NCI-H82 treated with DMSO at 0.1 percent for 48 hours (cell line): ENCODE data around the gene PDE9A.

Experiments used
- DNase-seq: peaks from one replicate; lab custom pipeline; 2025; ENCODE audit not compliant: unreplicated experiment; lab: John Stamatoyannopoulos, UW

Gene PDE9A

DNA sequence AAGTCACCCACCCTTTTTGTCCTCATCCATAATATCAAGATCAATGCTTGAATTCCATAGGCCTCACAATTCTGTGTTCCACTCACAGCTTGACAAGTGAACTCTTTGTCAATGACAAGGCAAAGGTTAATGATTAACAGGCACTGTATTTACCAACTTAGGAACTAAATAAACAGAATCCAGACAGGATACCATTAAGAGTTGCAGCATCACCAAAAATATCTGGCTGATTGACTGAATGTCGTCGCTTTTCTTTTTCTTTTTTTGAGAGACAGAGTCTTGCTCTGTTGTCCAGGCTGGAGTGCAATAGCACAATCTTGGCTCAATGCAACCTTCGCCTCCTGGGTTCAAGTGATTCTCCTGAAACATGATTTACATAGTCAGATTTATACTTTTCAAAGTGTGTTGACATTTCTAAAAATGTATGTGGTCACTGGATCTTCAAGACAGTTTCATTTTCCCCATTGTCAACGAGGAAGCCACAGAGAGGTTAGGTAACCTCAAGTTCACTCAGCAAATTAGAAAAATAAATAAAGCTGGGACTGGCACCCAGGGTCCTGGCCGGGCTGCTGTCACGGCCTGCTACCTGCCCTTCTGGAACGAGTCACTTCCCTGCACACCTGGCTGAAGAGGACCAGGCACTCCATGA, 81.0 kb downstream of the PDE9A start:
- DNase-seq, result no peak

DNA sequence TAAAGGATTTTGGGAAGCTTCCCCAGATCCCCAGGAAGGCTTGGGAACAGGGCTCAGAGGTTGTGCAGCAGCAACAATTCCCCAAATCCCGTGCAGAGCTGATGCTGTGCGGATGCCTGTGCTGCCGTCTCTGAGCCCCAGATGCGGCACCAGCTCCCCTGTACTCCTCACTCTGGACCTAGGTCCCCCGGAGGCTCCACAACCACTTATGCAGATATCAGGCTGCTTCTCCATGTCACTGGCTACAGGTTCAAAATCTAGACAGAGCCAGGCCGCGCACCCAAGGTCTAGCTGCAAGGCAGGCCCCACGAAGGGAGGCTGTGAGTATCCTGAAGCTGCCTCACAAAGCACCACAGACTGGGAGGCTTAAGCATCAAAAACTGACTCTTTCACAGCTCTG, 81.6 kb downstream of the PDE9A start:
- no peak for DNase-seq

DNA sequence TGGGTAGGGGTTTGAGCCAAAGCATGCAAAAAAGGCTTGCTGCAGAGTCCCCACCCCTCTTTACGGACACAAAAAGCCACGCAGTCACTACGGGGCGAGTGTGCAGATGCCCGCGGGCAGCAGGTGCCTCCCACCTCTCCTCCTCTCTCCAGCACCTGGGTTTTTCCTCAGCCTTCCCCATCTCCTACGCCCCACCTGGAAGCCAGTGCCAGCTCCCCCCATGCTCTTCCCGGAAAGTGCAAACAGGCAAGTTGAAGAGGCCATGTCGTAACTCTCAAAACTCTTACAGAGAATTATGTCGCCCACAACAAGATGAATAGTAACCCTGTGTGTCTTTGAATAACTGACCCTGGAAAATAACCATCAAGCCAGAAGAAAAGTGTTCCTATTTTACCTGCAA, 82.5 kb downstream of the PDE9A start:
- DNase-seq, result no peak

DNA sequence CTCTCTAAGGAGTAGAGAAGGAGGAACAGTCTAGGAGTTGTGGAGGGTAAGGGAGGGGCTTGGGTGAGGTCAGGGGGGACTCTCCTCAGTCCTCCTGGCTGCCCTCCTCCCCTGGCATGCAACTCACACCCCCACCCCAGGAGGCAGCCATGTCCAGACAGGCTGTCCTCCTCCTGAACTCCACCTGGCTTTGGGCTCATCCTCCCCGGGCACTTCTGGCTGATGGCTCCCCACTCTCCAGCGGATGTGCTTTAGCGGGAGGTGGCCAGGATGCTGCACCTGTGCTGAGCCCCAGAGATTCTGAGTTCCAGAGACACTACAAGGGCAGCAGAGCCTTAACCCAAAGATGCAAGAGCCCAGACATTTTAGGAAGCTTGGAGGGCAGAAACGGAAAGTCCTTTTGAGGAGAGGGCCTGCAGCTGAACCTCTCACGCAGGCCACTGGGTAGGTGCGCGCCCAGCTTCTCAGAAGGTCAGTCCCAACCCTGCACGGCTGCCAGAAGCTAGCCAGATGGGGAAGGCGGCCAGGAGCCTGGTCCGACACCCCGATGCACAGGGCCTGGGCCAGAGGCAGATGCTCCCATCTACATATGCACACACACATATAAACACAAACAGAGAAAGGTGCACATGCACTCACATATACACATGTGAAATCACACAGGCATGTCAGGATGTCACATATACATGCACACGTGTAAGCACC, 83.4 kb downstream of the PDE9A start:
- DNase-seq, result no peak

DNA sequence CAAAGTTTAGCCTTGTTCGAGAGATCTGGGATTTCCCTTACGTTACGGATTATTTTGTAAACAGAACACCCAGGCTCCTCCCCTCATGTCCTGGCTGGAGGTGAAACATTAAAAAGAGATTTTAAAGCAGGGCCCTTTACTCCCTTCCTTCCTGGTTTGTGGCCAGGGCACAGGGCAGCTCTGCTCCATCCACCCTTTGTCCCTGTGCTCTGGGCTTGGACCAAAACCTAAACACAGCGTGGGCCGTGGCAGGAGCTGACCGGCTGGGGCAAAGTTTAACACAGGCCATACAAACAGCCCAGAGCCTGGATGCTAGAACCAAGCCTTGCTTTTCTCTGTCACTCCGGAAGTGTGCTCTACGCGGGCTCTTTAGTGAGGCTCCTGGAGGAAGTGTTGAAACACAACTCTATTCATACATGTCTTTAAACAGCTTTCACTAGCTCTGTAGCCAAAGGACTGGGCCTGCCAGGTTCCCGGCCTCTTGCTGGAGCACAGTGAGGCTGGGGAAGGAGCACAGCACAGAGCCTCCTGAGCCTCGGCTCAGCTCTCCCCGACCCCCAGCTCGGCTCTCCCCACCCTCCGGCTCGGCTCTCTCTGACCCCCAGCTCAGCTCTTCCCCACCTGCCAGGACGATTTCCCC, 84.7 kb downstream of the PDE9A start:
- DNase-seq, result no peak

DNA sequence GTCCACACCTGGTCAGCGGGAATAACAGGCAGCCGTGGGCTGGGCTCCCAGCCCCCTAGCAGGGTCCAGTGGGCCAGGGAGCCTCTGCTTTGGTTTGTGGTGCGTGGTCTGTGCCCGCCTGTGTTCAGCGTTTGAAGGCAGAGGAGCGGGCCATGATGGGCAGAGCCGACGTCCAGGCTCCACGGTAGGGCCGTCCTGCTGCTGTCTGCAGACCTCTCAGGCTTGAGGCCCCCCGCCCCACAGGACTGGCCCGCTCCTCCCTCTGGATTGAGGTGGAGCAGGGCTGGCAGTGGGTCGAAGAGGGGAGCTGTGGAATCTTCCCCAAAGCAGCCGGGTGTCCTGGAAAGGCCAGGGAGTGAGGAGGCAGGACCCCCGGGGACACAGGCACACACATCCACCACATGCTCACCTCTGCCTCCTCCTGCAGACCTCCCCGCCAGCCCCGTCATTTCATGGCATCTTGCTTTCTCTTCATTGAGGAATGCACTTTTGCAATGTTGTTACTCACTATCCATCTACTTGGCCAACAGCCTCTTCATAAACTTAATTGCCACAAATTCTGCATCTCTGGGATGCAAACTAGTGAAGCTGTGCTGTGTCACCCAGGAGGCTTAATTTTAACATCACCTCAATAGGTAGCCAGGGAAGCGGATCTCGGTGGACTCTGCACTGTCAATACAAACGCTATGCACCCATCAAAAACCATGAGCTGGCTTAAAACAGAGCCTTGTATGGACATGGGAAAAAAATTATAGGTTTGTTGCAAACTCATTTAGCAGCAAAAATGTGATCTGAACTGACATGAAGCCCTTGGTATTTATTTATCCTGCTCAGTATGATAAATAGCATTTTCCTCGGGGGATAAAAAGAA, 85.9 kb downstream of the PDE9A start:
- DNase-seq, result no peak

DNA sequence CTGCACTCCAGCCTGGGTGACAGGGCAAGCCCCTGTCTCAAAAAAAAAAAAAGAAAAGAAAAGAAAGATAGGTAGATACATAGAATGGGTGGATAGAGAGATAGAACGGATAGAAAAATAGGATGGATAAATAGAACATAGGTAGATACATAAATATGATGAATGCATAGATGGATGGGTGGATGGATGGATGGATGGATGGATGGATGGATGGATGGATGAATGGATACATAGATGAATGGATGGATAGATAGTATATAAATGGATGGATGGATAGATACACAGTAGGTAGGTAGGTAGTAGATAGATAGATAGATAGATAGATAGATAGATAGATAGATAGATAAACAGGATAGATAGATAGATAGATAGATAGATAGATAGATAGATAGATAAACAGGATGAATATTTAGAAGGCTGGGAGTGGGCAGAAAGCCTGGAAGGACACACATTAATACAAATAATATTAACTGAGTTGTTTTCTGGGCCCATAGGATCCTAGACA, 87.0 kb downstream of the PDE9A start:
- DNase-seq, result no peak

DNA sequence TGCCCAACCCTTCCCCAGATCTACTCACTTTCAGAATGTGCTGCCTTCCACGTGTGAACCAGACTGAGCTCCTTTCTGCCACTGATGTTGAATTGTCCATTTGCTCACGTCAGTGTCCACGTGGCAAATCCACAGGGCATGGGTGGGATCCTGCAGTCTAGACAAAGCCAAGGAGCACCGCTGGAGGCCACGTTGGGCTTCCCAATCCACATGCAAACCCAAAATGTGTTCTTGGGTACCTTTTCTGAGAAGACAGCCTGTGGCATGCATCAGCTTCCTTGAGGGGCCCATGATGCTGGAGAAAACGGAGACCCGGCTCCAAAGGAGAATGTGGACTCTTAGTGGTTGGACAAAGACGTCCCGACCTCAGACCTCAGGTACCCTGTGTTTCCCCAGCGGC, 87.6 kb downstream of the PDE9A start:
- no peak for DNase-seq

DNA sequence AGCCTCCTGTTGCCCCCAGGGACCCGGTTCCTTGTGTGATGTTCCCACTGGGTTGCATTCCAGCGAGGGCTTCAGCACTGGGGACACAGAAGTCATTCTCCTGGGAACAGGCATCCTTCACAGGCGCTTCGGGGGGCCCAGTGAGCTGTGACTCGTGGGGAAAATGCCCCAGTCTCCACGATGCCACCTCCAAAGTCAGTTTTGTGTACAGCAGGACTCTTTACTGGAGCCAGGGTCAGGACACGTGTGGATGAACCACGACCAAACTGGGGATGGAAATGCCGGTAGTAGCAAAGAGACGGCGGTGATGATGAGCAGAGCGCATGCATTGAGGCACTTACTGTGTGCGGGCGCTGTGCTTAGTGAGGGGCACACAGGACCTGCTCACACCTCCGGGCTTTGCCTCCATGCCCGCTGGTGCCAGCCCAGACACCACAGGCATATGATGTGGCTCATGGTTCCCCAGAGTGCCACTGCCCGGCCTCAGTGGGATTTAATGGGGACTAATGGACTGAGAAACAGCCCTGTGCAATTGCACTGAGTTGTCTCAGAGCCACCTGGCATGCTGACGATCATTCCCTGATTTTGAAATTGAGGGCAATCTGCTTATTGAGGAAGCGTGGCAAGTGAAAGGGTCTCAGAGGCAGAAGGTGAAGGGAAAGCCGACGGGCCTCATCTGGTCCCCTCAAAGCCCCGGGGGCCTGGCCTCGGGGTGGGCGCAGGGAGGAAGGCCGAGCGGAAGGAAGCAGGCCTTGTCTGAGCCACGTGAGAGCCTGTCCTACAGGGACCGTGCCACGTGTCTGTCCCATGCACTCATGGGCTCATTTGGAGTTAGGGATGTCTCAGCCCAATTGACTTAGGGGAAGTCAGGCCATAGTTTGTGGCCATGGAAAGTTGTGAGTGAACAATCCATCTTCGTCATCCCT, 91.4 kb downstream of the PDE9A start:
- DNase-seq, result no peak

DNA sequence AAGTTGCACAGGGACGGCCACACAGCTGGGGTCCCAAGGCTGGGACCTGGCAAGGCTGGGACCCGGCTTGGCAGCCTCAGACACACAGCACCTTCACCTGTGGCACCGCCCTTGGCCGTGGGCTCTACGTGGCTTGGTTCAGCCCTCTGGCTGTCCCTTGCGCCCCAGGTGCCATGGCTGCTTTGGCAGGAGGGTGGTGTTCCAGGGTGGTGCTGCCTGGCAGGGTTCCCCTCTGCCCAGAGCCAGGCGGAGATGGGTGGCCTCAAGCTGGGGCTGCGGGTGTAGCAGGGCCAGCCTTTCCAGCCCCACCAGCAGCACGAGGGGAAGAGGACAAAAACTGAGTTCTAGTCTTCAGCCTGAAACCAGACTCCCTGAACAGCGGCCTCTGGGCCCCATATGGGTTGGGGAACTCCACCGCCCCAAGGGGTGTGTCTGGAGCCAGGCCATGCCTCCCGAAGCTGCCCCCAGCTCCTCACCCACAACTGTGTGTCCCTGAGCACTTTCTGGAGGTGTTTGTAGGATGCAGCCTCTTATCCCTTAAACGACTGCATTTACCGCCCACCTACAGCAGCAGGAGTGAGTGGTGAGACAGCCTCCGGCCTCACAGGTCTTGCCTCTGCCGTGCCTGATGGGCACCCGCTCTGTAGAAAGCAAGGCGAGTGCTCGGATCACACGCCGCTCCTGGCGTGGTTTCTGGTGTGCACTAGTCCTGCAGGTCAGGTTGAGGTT, 92.3 kb downstream of the PDE9A start:
- no peak for DNase-seq

DNA sequence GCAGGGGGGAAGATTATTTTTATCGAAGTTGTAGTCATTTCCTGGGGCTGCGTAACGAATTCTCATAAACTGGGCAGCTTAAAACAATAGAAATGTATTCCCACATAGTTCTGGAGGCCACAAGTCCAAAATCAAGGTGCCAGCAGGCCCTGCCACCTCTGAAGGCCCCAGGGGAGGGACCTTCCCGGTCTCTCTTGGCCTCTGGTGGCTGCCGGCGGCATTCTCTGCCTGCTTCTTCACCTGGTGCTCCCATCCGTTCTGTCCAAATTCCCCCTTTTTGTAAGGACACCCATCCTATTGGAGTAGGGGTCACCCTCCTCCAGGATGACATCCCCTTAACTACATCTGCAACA, 92.8 kb downstream of the PDE9A start:
- DNase-seq, result no peak

DNA sequence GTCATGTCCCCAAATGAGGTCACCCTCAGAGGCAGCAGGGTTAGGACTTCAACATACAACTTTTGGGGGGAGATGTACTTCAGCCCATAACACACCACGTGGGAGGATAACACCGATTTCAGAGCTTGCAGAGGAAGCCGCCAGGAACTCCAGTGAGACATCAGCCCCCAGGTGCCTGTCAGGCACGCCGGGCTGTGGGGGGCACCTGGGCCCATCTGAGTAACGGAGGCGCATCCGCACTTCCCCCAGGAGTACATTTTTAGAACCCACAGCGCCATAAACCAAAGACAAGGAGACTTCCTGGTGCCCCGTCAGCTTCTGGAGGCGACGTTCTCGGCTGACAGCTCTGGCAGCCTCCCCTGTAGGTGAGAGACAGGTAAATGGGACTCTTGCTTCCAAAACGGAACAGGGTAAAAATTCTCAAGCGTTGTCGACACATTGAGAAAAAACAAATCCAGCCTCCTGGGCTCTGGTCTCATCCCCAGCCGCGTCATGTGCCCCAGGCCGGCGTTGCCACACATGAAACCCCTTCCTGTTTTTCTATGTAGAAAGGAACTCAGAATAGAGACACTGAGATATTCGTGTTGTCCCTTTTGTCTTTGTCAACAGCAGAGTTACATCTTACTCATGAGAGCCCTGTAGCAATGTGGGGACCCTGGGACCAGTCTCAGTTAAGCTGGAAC, 93.3 kb downstream of the PDE9A start:
- DNase-seq, result no peak

DNA sequence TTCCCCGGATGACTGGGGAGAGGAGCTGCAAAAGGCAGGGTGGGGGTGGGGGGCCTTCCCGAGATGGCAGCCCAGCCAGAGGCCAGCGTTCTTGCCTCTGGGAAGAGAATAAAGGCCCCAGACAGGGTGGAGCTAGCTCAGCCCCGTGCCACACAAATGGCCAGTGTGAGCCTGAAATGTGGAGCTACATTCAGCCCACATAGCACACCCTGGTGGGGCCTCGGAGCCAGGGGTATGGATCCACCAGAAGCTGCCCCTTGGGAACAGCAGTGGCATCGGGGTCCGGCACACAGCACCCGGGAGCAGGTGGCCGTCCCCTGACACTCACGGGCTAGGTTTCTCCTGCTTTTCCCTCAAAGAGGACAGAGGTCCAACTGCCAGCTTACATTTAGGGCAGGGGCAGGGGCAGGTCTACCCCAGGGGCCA, 93.9 kb downstream of the PDE9A start:
- no peak for DNase-seq

DNA sequence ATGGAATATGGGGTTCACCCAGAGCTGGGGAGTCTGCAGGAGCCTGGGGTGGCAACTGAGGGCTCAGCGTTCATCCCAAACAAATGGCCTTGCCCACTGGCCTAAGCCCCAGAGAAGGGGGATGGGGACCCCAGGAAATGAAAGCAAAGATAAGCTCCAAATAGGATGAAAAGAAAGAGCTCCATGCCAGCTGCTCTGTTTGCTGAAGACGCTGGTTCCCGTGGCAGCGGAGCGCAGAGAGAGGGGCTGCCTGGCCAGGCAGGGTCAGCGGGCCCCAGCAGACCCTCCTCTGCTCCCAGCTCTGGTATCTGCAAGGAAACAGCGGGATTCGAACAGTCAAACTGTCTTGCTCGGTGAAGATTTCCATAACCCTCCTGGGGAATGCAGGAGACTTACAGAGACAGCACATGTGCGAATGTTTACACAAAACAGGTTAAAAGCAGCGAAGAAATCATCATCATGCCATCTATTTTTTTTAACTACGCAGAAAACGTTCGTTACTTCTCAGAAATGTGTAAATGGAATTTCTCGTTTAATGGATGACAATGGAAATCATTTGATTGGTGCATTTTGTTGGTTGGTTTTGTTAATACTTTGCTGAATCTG, 94.4 kb downstream of the PDE9A start:
- peak; percentile 57 for DNase-seq

DNA sequence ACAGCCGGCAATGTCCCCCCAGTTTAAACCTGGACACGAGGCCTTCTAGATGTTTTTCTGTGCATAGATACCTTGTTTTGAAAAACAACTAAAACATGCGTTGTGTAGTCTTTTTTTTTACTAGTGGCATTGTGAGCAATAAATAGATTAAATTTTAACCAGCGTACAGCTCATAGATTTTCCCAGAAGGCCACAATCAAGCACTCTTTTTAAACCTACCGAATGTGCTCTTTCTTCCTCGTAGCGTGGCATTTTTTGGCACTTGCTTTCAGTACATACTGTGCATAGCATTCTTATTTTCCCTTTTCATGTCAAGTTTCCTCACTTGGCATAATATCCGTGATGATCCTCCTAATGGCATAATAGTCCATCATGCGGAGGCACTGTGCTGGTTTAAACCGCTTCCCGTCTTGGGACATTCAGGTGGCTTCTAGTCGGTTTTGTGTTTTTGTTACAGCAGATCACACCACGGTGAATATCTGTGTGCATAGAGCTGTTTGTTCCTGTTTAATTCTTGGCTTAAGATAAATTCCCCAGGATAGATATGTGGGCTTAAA, 95.3 kb downstream of the PDE9A start:
- DNase-seq, result no peak

DNA sequence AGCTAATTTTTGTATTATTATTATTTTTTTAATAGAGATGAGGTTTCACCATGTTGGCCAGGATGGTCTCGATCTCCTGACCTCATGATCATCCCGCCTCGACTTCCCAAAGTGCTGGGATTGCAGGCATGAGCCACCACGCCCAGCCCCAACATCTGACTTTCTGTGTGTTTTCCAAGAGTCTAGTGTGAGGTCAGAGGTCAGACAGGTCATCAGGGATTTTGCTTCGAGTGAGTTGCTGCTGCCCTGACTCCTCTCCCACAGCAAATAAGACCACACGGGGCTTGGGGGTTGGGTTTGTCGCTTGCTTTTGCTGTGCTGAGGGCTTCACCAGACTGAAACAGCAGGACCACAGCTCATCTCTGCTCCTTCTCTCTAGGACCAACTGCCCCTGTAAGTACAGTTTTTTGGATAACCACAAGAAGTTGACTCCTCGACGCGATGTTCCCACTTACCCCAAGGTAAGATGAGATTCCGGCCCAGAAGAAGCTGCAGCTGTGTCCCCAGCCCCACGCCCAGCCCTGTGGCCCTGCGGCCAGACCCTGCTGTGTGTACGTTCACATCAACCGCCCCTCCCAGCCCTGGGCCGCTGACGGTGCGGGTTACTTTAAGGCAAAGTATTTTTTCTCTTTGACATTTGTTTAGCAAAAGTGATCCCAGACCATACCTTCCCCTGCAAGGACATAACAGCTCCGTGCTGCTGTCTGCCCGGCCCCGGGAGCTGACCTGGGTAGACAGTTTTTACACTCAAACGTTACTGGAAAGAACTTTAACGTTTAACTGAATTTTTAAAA, 97.5 kb downstream of the PDE9A start:
- no peak for DNase-seq

DNA sequence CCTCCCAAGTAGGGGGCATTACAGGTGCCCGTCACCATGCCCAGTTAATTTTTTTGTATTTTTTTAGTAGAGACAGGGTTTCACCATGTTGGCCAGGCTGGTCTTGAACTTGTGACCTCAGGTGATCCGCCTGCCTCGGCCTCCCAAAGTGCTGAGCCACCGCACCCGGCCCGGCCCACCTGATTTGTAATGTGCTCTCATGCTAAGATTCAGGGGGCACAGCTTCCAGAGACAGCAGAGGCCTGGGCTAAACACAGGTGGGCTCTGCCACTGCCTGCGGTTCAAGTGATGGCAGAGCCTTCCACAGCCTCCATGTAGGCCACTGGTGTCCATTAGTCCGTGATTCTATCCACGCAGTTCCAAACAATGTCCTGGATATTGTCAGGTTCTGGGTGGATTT, 98.4 kb downstream of the PDE9A start:
- DNase-seq, result no peak

DNA sequence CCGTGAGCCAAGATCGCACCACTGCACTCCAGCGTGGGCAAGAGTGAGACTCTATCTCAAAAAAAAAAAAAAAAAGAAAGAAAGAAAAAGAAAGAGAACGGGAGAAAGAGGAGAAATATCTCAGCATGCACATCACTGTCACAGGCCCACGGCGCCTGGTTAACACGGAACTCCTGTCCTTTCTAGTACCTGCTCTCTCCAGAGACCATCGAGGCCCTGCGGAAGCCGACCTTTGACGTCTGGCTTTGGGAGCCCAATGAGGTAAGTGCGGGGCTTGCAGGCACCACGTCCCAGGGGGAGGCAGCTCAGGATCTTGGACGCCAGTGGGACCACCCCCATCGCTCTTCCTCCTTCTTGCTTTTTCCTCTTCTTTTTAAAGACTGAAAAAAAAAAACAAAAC, 100.4 kb downstream of the PDE9A start:
- DNase-seq, result no peak
